Neural crest cell (in vitro differentiated cells): Measurements from ENCODE around the gene RAB40A. TPM values are rescaled to one million over a fixed set of nuclear protein-coding genes. Genes with fewer than 3 reads are reported as not detected.

Experiments used
- DNase-seq: peaks from one replicate; pipeline ENCODE4 v3.0.0; 2021; ENCODE audit warnings: low read depth, mixed read lengths, low spot score
- H3K27ac Mint-ChIP-seq: one replicate; pipeline ENCODE4 v1.8.0; 2021; ENCODE audit warnings: mild to moderate bottlenecking, mixed read lengths; ENCODE audit not compliant: unreplicated experiment
- H3K27me3 Mint-ChIP-seq: 2 replicates; pipeline ENCODE4 v1.8.0; 2021; ENCODE audit warnings: low read depth, mild to moderate bottlenecking, mixed read lengths
- H3K36me3 Mint-ChIP-seq: 2 replicates; pipeline ENCODE4 v1.8.0; 2021; ENCODE audit warnings: low read depth, mild to moderate bottlenecking, mixed read lengths
- H3K4me1 Mint-ChIP-seq: 2 replicates; pipeline ENCODE4 v1.8.0; 2021; ENCODE audit warnings: mixed read lengths
- H3K4me3 Mint-ChIP-seq: one replicate; pipeline ENCODE4 v1.8.0; 2021; ENCODE audit warnings: mild to moderate bottlenecking, mixed read lengths
- H3K9me3 Mint-ChIP-seq: 2 replicates; pipeline ENCODE4 v1.8.0; 2021; ENCODE audit warnings: mixed read lengths
- total RNA-seq: library from RNA; stranded (reverse); gene quantifications from 2 replicates; pipeline ENCODE4 v1.2.1, GENCODE V29; 2021
- TF ChIP-seq, protein P1 (sequence below): fragments of 200-600 bp; sonication (generic); conservative IDR thresholded peaks from 2 replicates; pipeline ENCODE4 v1.5.0; 2021; ENCODE audit warnings: antibody characterized with exemption, mild to moderate bottlenecking

The RAB40A gene
- total RNA-seq, 1 donor from 2014 or later, result 0.70 TPM

DNA sequence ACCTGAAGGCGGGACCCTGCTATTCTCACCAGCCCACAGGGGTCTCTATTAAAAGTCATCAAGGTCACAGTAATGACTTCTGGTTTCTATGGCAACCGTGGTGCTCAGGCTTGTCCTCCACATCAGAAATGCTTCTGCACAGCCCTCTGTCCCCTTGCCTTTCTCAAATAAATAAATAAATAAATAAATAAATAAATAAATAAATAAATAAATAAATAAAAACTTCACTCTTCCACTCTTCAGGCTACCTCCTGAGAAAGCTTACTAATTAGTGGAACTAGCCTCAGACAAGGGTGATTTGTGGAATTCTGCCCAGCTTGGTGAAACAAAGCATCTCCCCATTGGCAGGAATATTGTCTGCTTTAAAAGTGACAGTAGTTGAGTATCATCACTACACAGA, 5.5 kb upstream of the RAB40A start:
- Mint-ChIP-seq H3K36me3 (peaks cover 2% of the 10 kb centered on the region), H3K27ac (no peak overlapping the region), H3K4me3 (no peak overlapping the region), H3K4me1 (no peaks in the 10 kb centered on the region), H3K27me3 (no peaks in the 10 kb centered on the region), H3K9me3 (no peaks in the 10 kb centered on the region)
- no peak for DNase-seq
- TF ChIP-seq, protein P1, sequence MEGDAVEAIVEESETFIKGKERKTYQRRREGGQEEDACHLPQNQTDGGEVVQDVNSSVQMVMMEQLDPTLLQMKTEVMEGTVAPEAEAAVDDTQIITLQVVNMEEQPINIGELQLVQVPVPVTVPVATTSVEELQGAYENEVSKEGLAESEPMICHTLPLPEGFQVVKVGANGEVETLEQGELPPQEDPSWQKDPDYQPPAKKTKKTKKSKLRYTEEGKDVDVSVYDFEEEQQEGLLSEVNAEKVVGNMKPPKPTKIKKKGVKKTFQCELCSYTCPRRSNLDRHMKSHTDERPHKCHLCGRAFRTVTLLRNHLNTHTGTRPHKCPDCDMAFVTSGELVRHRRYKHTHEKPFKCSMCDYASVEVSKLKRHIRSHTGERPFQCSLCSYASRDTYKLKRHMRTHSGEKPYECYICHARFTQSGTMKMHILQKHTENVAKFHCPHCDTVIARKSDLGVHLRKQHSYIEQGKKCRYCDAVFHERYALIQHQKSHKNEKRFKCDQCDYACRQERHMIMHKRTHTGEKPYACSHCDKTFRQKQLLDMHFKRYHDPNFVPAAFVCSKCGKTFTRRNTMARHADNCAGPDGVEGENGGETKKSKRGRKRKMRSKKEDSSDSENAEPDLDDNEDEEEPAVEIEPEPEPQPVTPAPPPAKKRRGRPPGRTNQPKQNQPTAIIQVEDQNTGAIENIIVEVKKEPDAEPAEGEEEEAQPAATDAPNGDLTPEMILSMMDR, result no peak

DNA sequence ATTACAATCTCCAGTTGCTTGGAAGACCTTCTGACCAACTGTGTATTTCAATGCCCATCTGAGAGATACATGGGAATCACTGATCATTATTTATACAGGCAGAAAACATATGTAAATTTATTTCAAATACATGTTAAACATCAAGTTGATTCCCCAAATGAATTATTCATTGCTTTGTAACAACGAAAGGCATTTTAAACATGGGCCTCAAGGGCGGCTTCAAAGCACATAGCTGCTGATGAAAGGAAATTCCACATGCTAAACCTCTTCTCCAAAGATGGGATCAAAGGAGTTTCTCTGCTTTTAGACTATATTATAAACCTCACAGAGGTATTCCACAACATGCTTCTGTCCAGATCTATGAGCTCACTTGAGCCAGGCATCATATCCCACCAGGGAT, 4.3 kb upstream of the RAB40A start:
- Mint-ChIP-seq H3K27ac (no peak overlapping the region), H3K4me3 (no peak overlapping the region), H3K36me3 (peaks cover 2% of the 10 kb centered on the region), H3K27me3 (no peaks in the 10 kb centered on the region), H3K9me3 (no peaks in the 10 kb centered on the region), H3K4me1 (no peaks in the 10 kb centered on the region)
- TF ChIP-seq, protein P1, result no peak
- no peak for DNase-seq

DNA sequence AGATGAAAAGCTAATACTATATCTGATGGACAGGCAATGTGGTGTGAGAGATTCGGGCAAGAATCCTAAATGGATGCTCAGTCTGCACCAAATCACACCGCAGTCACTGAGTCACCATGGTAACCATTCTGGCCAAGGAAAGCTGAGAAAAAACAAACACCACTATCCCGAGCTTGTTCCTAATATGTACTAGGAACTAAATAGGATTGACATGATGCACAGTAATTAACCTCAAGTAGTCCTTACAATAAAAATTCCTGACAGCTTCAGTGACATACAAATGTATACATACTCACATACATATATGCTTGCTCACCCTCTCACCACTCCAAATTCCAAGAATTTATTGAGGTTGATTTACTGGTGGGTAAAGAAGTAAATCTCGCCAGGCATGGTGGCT, 1.1 kb upstream of the RAB40A start:
- Mint-ChIP-seq H3K9me3 (no peaks in the 10 kb centered on the region), H3K27me3 (no peaks in the 10 kb centered on the region), H3K4me1 (no peaks in the 10 kb centered on the region), H3K27ac (no peak overlapping the region), H3K4me3 (no peak overlapping the region), H3K36me3 (peaks cover 2% of the 10 kb centered on the region)
- DNase-seq, result no peak
- TF ChIP-seq, protein P1, result no peak

DNA sequence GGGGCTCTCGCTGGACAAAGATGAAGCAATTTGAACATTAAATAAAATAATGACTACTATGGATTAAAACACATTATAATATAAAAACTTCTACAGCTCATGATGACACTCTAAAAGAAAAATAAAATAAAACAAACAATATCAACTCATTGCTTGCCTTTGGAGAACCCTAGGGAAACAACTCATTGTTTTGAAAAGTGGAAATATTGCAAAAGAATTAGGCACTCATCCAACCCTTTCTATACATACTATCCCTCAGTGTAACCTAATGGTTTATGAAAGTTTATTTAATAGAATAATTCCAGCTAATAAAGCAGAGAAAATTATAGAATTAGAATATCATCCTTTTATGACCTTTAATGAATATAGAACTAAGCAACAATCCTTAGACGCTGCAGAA, 718 bp downstream of the RAB40A start:
- Mint-ChIP-seq H3K27ac (no peak overlapping the region), H3K9me3 (no peaks in the 10 kb centered on the region), H3K4me1 (no peaks in the 10 kb centered on the region), H3K27me3 (no peaks in the 10 kb centered on the region), H3K4me3 (no peak overlapping the region), H3K36me3 (peaks cover 2% of the 10 kb centered on the region)
- TF ChIP-seq, protein P1, result no peak
- DNase-seq, result no peak

DNA sequence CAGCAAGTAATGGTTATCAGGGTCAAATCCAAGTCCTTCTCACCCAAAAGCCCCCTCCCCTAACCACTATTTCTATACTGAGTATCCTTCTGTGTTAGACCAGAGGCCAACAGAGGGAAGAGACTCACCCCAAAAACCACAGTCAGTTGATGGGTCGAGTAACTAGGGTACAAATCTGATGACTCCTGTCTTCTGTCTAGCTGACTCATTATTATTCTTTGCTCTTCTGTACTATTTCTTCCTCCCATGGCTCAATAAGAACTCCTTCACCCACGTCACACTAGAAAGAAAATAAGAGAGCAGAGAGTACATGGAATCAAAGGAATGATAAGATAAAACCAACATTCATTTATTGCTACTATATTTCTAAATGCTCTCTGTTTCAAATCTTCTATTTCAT, 2.0 kb downstream of the RAB40A start:
- H3K36me3 Mint-ChIP-seq, result peaks cover 2% of the 10 kb centered on the region
- H3K4me3 Mint-ChIP-seq, result no peak overlapping the region
- H3K9me3 Mint-ChIP-seq, result no peaks in the 10 kb centered on the region
- no peaks in the 10 kb centered on the region for H3K27me3 Mint-ChIP-seq
- H3K27ac Mint-ChIP-seq, result no peak overlapping the region
- TF ChIP-seq, protein P1, result no peak
- no peak for DNase-seq
- no peaks in the 10 kb centered on the region for H3K4me1 Mint-ChIP-seq
